Natural killer cell (primary cell): Measurements from ENCODE around the gene POLR2F. TPM values are rescaled to one million over a fixed set of nuclear protein-coding genes. Genes with fewer than 3 reads are reported as not detected.
A peak's percentile ranks its signal among the peaks of the same experiment; 100 is the strongest.

Experiments
- ATAC-seq, 3 donors: fragments of 150-1000 bp in 2 of 3; fragments of 200-7000 bp in 1 of 3; cut with Tn5 transposase; 1 replicate in 1 of 3; 2 replicates in 2 of 3; pipeline ENCODE4 v1.10.0; 2021; ENCODE audit warnings: mild to moderate bottlenecking in 2 of 3, moderate library complexity in 2 of 3
- DNase-seq, 2 donors: peaks; one replicate each; pipeline versions ENCODE4 v3.0.0 to v3.0.0-alpha.2; 2013 to 2021; ENCODE audit warnings: mixed read lengths in 1 of 2
- H3K27ac ChIP-seq: one replicate; pipeline ENCODE4 v1.5.1; 2013; ENCODE audit warnings: mild to moderate bottlenecking, low read length
- H3K27me3 ChIP-seq: one replicate; pipeline ENCODE4 v1.6.1; 2013; ENCODE audit warnings: low read length; ENCODE audit not compliant: control insufficient read depth, insufficient read depth
- H3K36me3 ChIP-seq: one replicate; pipeline ENCODE4 v1.6.1; 2013; ENCODE audit warnings: low read length; ENCODE audit not compliant: control insufficient read depth, insufficient read depth
- H3K4me1 ChIP-seq: one replicate; pipeline ENCODE4 v1.6.1; 2013; ENCODE audit warnings: low read length; ENCODE audit not compliant: control insufficient read depth, insufficient read depth
- H3K4me3 ChIP-seq: one replicate; pipeline ENCODE4 v1.5.1; 2013; ENCODE audit warnings: low read length
- H3K9me3 ChIP-seq: one replicate; pipeline ENCODE4 v1.6.1; 2013; ENCODE audit warnings: low read length; ENCODE audit not compliant: control insufficient read depth, insufficient read depth
- H3K27ac Mint-ChIP-seq, 2 donors: one replicate each; pipeline ENCODE4 v1.8.0; 2022; ENCODE audit warnings: mild to moderate bottlenecking in 2 of 2, mixed read lengths in 2 of 2, moderate library complexity in 1 of 2
- H3K27me3 Mint-ChIP-seq, 2 donors: one replicate each; pipeline ENCODE4 v1.8.0; 2022; ENCODE audit warnings: low read depth in 2 of 2, mixed read lengths in 2 of 2
- H3K36me3 Mint-ChIP-seq: one replicate; pipeline ENCODE4 v1.8.0; 2022; ENCODE audit warnings: mixed read lengths
- H3K4me1 Mint-ChIP-seq, 2 donors: one replicate each; pipeline ENCODE4 v1.8.0; 2022; ENCODE audit warnings: mixed read lengths in 2 of 2
- H3K4me3 Mint-ChIP-seq: one replicate; pipeline ENCODE4 v1.8.0; 2022; ENCODE audit warnings: mild to moderate bottlenecking, moderate library complexity, mixed read lengths
- H3K9me3 Mint-ChIP-seq, 2 donors: one replicate each; pipeline ENCODE4 v1.8.0; 2022; ENCODE audit warnings: mixed read lengths in 2 of 2
- WGBS: methylation state at CpG from one replicate; pipeline ENCODE4 v1.1.7; 2013; ENCODE audit warnings: missing lambda C conversion rate; ENCODE audit not compliant: insufficient coverage; 5-methylcytosine and 5-hydroxymethylcytosine counted together
- intact Hi-C: fragments of 100-400 bp; cut with micrococcal nuclease; formaldehyde crosslinking; loops from one replicate; pipeline ENCODE4 v1.14.2; 2022
- total RNA-seq, 4 donors: library from RNA; stranded (reverse); fragments of 120-200 nt in 1 of 4; gene quantifications; one replicate each; pipeline versions ENCODE4 v1.2.3 to v1.2.4, GENCODE V29; 2013 to 2022
- TF ChIP-seq, protein P1 (sequence below): fragments of 200-600 bp; IDR thresholded peaks from one replicate; pipeline ENCODE4 v1.8.0; 2022; ENCODE audit warnings: antibody characterized with exemption

The POLR2F gene
- total RNA-seq, 3 donors from 2014 or later (not counting 1 experiment from before 2014, with no cell fraction given), result 38.7 to 40.6 (median 38.8) TPM

GRCh38 chr22:37998543-37998942 is 45.0 kb downstream of the POLR2F start:
- no peaks in the 10 kb centered on the region for H3K36me3 Mint-ChIP-seq
- WGBS, result 90% methylated on average over 7 of the region's 7 CpGs
- TF ChIP-seq, protein P1, sequence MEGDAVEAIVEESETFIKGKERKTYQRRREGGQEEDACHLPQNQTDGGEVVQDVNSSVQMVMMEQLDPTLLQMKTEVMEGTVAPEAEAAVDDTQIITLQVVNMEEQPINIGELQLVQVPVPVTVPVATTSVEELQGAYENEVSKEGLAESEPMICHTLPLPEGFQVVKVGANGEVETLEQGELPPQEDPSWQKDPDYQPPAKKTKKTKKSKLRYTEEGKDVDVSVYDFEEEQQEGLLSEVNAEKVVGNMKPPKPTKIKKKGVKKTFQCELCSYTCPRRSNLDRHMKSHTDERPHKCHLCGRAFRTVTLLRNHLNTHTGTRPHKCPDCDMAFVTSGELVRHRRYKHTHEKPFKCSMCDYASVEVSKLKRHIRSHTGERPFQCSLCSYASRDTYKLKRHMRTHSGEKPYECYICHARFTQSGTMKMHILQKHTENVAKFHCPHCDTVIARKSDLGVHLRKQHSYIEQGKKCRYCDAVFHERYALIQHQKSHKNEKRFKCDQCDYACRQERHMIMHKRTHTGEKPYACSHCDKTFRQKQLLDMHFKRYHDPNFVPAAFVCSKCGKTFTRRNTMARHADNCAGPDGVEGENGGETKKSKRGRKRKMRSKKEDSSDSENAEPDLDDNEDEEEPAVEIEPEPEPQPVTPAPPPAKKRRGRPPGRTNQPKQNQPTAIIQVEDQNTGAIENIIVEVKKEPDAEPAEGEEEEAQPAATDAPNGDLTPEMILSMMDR, result no peak
- no peaks in the 10 kb centered on the region for H3K9me3 Mint-ChIP-seq
- no peaks in the 10 kb centered on the region for H3K9me3 ChIP-seq
- H3K27me3 ChIP-seq, result no peaks in the 10 kb centered on the region
- H3K27me3 Mint-ChIP-seq, result no peaks in the 10 kb centered on the region
- DNase-seq, result no peak
- H3K4me3 ChIP-seq, result no peak overlapping the region
- intact Hi-C loops, result no loop called here
- H3K36me3 ChIP-seq, result no peaks in the 10 kb centered on the region
- no peak overlapping the region for H3K4me3 Mint-ChIP-seq
- no peak for ATAC-seq
- H3K4me1 Mint-ChIP-seq, result peaks cover 37 to 62% of the 10 kb centered on the region in 2 donors
- peak overlapping the region; percentile 21 for H3K27ac ChIP-seq
- H3K4me1 ChIP-seq, result peaks cover 80% of the 10 kb centered on the region
- peak overlapping the region; percentile 83 to 84 for H3K27ac Mint-ChIP-seq

DNA sequence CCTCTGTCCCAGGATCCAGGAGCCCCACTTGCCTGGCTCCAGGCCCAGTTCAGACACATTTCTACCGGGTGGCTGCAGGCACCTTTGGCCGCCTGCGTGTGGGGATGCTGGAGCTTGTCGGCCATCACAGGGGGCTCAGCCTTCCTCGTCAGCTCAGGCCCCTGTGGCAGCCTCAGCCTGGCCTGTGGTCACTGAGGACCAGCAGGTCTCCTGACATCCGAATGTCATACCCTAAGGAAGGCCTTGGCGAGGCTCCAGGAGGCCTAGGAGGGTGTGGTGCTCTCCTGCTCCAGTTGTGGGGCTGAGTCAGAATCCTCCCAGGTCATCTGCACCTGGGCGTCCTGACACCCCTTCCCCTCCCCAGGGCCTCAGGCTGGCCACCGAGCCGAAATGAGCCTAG is 45.7 kb downstream of the POLR2F start:
- no peak for DNase-seq
- WGBS, result 96% methylated on average over 10 of the region's 10 CpGs
- Mint-ChIP-seq H3K27ac (peak overlapping the region; percentile 83 to 84), H3K4me1 (peaks cover 30 to 59% of the 10 kb centered on the region in 2 donors), H3K27me3 (no peaks in the 10 kb centered on the region), H3K36me3 (no peaks in the 10 kb centered on the region), H3K4me3 (no peak overlapping the region), H3K9me3 (no peaks in the 10 kb centered on the region)
- TF ChIP-seq, protein P1, result no peak
- ATAC-seq, result no peak
- Histone ChIP-seq H3K27me3 (no peaks in the 10 kb centered on the region), H3K36me3 (no peaks in the 10 kb centered on the region), H3K9me3 (no peaks in the 10 kb centered on the region), H3K27ac (no peak overlapping the region), H3K4me3 (no peak overlapping the region), H3K4me1 (peaks cover 80% of the 10 kb centered on the region)
- intact Hi-C loops, result no loop called here

GRCh38 chr22:37999640-38000272 is 46.3 kb downstream of the POLR2F start:
- intact Hi-C loops, result no loop called here
- Mint-ChIP-seq H3K9me3 (no peaks in the 10 kb centered on the region), H3K4me1 (peaks cover 30 to 60% of the 10 kb centered on the region in 2 donors), H3K27ac (peak overlapping the region in 1 of 2 donors; percentile 84), H3K36me3 (no peaks in the 10 kb centered on the region), H3K27me3 (no peaks in the 10 kb centered on the region), H3K4me3 (no peak overlapping the region)
- H3K36me3 ChIP-seq, result no peaks in the 10 kb centered on the region
- ATAC-seq (peak in 2 of 3 donors; percentile 13 to 42), DNase-seq (peak in 1 of 2 donors; percentile 24)
- no peak overlapping the region for H3K27ac ChIP-seq
- H3K27me3 ChIP-seq, result no peaks in the 10 kb centered on the region
- no peaks in the 10 kb centered on the region for H3K9me3 ChIP-seq
- TF ChIP-seq, protein P1, result no peak
- H3K4me3 ChIP-seq, result no peak overlapping the region
- peaks cover 80% of the 10 kb centered on the region for H3K4me1 ChIP-seq
- 69% methylated on average over 16 of the region's 16 CpGs for WGBS

GRCh38 chr22:38005943-38006342 is 52.4 kb downstream of the POLR2F start:
- Histone ChIP-seq H3K27ac (no peak overlapping the region), H3K9me3 (no peaks in the 10 kb centered on the region), H3K4me1 (peaks cover 58% of the 10 kb centered on the region), H3K4me3 (no peak overlapping the region), H3K36me3 (no peaks in the 10 kb centered on the region), H3K27me3 (no peaks in the 10 kb centered on the region)
- H3K4me1 Mint-ChIP-seq, result peaks cover 29 to 37% of the 10 kb centered on the region in 2 donors
- no peaks in the 10 kb centered on the region for H3K27me3 Mint-ChIP-seq
- TF ChIP-seq, protein P1, result no peak
- H3K27ac Mint-ChIP-seq, result no peak overlapping the region
- WGBS, result 89% methylated on average over 6 of the region's 6 CpGs
- intact Hi-C loops, result no loop called here
- H3K4me3 Mint-ChIP-seq, result no peak overlapping the region
- no peaks in the 10 kb centered on the region for H3K9me3 Mint-ChIP-seq
- ATAC-seq (no peak), DNase-seq (no peak)
- no peaks in the 10 kb centered on the region for H3K36me3 Mint-ChIP-seq
